BE2C (cell line): ENCODE data around the gene NTHL1.

Source experiments
- DNase-seq: peaks from one replicate; pipeline ENCODE4 v3.0.0-alpha.2; 2020
- H3K27me3 ChIP-seq: fragments of 250-450 bp; sonication (Bioruptor Pico); 2 replicates; pipeline ENCODE4 v1.5.1; 2020; ENCODE audit warnings: mild to moderate bottlenecking
- H3K36me3 ChIP-seq: fragments of 250-450 bp; sonication (Bioruptor Pico); 2 replicates; pipeline ENCODE4 v1.5.1; 2020; ENCODE audit warnings: mild to moderate bottlenecking
- H3K4me1 ChIP-seq: fragments of 250-450 bp; sonication (Bioruptor Pico); 2 replicates; pipeline ENCODE4 v1.5.1; 2020
- H3K4me3 ChIP-seq: 2 replicates; pipeline ENCODE4 v1.5.1; 2011; ENCODE audit warnings: low read depth, low read length
- H3K9me3 ChIP-seq: fragments of 250-450 bp; sonication (Bioruptor Pico); 2 replicates; pipeline ENCODE4 v1.5.1; 2020
- TF ChIP-seq, protein P1 (sequence below): IDR thresholded peaks from 2 replicates; pipeline ENCODE4 v1.5.1; 2012; ENCODE audit warnings: mild to moderate bottlenecking, low read depth, low read length

Gene NTHL1

DNA sequence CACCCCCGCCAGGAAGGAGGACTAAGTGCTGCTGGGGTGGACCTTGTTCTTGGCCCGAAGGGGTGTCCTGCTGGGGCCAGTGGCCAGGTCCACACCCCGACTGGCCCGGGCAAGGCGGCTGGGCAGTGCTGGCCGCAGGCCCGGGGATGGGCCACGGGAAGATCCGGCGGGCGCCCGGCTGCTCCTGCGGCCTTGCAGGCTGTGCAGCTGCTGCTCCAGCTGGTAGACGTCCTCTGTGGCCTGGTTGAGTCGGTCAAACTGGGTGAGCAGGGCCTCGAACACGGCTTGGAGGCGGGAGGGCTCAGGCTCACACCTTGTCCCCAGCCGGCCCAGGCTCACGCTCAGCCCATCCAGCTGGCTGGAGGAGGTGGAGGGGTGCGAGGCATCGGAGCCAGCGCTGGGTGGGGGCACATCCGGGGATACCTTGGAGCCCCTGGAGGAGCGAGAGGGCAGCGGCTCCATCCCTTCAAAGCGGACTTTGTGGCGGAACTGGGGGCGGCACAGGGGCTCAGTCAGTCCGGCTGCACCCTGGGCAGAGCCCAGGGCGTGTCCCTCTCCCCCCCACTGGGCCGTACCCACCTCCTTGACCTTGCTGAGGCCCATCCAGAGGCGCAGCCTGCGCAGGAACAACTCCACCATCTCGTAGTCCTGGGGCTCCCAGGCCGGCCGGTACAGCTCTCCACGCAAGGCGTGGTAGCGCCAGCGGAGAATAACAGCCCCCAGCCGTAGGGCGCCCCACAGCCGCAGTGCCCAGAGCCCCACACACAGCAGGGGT lies 42.3 kb upstream of the NTHL1 start:
- peaks cover 64% of the 10 kb centered on the region for H3K36me3 ChIP-seq
- TF ChIP-seq, protein P1, sequence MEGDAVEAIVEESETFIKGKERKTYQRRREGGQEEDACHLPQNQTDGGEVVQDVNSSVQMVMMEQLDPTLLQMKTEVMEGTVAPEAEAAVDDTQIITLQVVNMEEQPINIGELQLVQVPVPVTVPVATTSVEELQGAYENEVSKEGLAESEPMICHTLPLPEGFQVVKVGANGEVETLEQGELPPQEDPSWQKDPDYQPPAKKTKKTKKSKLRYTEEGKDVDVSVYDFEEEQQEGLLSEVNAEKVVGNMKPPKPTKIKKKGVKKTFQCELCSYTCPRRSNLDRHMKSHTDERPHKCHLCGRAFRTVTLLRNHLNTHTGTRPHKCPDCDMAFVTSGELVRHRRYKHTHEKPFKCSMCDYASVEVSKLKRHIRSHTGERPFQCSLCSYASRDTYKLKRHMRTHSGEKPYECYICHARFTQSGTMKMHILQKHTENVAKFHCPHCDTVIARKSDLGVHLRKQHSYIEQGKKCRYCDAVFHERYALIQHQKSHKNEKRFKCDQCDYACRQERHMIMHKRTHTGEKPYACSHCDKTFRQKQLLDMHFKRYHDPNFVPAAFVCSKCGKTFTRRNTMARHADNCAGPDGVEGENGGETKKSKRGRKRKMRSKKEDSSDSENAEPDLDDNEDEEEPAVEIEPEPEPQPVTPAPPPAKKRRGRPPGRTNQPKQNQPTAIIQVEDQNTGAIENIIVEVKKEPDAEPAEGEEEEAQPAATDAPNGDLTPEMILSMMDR: no peak
- DNase-seq: no peak
- peaks cover 8% of the 10 kb centered on the region; the same call in 1 of the 2 replicates for H3K4me1 ChIP-seq
- H3K9me3 ChIP-seq: no peaks in the 10 kb centered on the region
- H3K27me3 ChIP-seq: no peaks in the 10 kb centered on the region
- no peak overlapping the region for H3K4me3 ChIP-seq

DNA sequence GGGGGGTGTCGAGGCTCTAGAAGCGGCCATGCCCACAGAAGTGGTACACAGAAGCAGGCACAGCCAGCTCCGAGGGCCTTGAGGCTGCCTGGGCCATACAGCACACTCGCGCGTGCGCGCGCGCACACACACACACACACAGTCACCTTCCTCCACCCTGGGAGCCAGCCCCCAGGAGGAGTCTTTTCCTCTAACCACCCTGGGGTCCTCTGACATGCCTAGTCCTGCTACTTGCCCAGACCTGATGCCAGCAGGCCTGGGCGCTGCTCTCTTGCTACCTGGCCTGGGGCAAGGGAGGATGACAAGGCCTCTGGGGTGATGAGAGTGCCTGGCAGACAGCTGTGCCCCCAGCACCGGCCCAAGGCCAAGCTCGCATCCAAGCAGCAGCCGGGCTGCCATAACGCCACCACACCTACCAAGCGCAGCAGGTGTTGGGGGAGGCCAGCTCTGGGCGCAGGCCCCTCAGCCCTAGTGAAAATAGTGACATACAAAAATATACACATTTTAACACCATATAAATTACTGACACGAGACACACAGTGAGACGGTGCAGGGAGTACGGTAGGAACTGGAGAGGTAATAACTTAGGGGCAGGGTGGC lies 41.2 kb upstream of the NTHL1 start:
- H3K4me3 ChIP-seq: no peak overlapping the region
- H3K9me3 ChIP-seq: no peaks in the 10 kb centered on the region
- no peak for DNase-seq
- H3K36me3 ChIP-seq: peaks cover 73% of the 10 kb centered on the region
- TF ChIP-seq, protein P1: no peak
- H3K4me1 ChIP-seq: peaks cover 8% of the 10 kb centered on the region; the same call in 1 of the 2 replicates
- no peaks in the 10 kb centered on the region for H3K27me3 ChIP-seq

DNA sequence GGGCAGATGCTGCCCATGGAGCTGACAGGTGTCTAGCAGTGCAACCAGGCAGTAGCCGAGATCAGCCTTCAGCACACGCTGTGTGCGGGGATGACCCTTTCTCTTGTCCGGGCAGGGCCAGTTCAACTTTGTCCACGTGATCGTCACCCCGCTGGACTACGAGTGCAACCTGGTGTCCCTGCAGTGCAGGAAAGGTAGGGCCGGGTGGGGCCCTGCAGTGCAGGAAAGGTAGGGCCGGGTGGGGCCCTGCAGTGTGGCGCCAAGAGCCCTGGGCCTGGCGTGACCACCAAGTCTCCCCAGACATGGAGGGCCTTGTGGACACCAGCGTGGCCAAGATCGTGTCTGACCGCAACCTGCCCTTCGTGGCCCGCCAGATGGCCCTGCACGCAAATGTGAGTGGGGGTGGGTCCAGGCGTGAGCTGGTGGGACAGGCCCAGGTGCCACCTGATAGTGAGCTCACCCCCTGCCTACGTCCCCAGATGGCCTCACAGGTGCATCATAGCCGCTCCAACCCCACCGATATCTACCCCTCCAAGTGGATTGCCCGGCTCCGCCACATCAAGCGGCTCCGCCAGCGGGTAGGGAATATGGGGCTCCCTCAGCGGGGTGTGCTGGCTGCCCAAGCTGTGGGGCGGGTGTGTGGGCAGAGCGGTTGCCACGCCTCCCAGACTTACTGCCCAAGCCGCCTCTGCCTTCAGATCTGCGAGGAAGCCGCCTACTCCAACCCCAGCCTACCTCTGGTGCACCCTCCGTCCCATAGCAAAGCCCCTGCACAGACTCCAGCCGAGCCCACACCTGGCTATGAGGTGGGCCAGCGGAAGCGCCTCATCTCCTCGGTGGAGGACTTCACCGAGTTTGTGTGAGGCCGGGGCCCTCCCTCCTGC lies 40.4 kb upstream of the NTHL1 start:
- Histone ChIP-seq H3K27me3 (no peaks in the 10 kb centered on the region), H3K9me3 (no peaks in the 10 kb centered on the region), H3K36me3 (peaks cover 77% of the 10 kb centered on the region), H3K4me1 (peaks cover 8% of the 10 kb centered on the region; the same call in 1 of the 2 replicates), H3K4me3 (no peak overlapping the region)
- TF ChIP-seq, protein P1: no peak
- DNase-seq: no peak

DNA sequence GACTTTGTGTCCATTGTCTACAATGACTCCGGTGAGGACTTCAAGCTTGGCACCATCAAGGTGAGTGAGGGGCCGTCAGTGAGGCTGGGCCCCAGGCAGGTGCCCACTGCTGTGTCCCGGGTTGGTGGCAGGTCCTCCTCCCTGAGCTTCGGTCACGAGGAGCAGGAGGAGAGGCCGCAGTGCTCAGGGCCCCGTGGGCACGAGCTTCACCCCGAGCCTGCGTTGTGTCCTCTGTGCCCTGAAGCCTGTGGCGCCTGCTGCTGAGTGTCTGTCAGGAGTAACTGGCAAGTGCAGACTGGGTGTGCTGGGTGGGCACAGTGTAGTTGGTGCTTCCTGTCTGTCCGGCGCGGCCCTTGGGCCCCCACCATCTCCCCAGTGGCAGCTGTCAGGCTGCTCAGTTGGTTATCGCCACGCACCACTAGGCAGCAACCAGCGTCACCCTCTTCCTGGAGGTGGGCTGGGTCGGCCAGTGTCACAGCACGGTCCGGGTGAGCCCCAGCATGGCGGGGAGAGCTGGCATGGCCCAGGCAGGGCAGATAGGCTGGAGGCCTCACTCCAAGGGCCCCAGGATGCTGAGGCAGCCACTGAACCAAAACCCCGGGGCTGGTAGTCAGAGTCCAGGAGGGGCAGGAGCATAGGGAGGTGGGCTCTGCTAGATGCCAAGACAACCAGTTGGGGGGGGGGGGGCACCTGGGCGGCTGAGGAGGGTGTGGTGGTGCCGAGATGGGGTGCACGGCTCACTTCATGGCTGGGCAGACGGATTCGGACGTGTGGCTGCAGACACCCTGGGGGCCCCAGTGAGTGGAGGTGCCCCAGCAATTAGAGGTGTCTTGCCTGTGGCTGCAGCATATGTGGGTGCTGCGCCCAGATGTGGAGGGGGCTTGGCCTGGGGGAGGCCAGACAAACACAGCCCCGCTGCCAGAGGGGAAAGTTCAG lies 39.4 kb upstream of the NTHL1 start:
- H3K9me3 ChIP-seq: no peaks in the 10 kb centered on the region
- H3K27me3 ChIP-seq: no peaks in the 10 kb centered on the region
- peaks cover 73% of the 10 kb centered on the region for H3K36me3 ChIP-seq
- no peak for DNase-seq
- TF ChIP-seq, protein P1: no peak
- peaks cover 8% of the 10 kb centered on the region; the same call in 1 of the 2 replicates for H3K4me1 ChIP-seq
- no peak overlapping the region for H3K4me3 ChIP-seq

DNA sequence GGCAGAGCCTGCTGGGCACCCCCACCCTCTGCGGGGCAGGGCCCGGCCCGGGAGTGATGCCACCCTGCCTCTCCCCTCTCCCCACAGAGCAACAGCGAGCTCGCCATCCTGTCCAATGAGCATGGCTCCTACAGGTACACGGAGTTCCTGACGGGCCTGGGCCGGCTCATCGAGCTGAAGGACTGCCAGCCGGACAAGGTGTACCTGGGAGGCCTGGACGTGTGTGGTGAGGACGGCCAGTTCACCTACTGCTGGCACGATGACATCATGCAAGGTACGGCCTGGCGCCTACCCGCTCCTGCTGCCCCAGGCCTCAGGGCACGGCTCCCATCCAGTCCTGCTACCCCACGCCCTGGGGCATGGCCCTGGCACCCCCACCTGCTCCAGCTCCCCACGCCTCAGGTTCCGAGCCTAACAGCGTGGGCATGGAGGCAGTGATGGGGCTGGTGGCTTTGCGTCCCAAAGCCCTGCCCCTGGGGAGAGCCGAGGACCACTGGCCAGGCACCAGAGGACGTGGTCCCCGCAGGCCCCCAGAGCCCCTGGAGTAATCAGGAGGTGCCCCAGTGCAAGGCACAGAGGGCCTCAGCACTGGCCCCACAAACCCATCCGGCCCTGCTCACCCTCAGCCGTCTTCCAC lies 38.6 kb upstream of the NTHL1 start:
- DNase-seq: no peak
- Histone ChIP-seq H3K27me3 (no peaks in the 10 kb centered on the region), H3K9me3 (no peaks in the 10 kb centered on the region), H3K4me1 (peaks cover 8% of the 10 kb centered on the region; the same call in 1 of the 2 replicates), H3K36me3 (peaks cover 75% of the 10 kb centered on the region), H3K4me3 (no peak overlapping the region)
- TF ChIP-seq, protein P1: no peak
